Stimulated activated CD8-positive, alpha-beta memory T cell treated with anti-CD3 and anti-CD28 coated beads, Interleukin-7, amount 100 ng/mL, for 48 hours (primary cell): ENCODE measurements around the gene ITK.
"Not testable (repeated sequence)": the region's sequence is repeated elsewhere in the genome, so short reads cannot be mapped to it uniquely, and the experiment has no call there.

ENCODE experiments used
- DNase-seq, 2 donors: peaks; one replicate each; pipeline ENCODE4 v3.0.0-alpha.2; 2020; ENCODE audit warnings: low read depth in 1 of 2; ENCODE audit errors: extremely low read depth in 1 of 2

ITK gene

DNA sequence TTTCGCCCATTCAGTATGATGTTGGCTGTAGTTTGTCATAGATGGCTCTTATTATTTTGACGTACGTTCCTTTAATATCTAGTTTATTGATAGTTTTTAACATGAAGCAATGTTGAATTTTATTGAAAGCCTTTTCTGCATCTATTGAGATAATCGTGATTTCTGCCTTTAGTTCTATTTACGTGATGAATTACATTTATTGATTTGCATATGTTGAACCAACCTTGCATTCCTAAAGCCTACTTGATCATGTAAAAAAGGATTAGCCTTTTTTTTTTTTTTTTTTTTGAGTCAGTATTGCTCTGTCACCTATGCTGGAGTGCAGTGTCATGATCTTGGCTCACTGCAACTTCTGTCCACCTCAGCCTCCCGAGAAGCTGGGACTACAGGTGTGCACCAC lies 25.1 kb downstream of the ITK start:
- no peak for DNase-seq

DNA sequence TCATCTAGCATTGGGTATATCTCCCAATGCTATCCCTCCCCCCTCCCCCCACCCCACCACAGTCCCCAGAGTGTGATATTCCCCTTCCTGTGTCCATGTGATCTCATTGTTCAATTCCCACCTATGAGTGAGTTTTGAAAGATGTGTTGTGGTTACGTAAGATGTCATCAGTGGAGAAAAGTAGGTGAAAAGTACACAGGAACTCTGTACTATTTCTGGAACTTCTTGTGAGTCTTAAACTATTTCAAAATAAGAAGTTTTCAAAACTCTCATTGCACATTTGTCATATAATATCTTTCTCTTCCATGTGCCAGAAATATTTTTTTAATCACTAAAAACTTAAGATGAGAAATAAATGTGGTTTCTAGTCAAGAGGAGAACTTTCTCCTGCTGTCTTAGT lies 30.0 kb downstream of the ITK start:
- not testable (repeated sequence) for DNase-seq

DNA sequence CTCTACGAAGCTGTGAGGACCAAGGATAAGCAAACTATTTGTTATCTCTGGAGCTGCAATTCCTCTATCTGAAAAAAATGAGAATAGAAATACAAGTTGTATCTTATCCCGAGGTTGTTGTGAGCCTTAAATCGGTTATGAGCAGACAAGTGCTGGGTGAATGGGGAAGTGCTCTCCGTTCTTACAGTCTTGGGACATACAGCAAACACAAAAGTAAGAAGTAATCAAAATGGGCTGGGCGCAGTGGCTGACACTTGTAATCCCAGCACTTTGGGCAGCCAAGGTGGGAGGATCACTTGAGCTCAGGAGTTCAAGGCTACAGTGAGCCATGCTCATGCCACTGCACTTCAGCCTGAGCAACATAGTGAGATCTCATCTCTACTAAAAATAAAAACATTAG lies 31.7 kb downstream of the ITK start:
- DNase-seq: no peak

DNA sequence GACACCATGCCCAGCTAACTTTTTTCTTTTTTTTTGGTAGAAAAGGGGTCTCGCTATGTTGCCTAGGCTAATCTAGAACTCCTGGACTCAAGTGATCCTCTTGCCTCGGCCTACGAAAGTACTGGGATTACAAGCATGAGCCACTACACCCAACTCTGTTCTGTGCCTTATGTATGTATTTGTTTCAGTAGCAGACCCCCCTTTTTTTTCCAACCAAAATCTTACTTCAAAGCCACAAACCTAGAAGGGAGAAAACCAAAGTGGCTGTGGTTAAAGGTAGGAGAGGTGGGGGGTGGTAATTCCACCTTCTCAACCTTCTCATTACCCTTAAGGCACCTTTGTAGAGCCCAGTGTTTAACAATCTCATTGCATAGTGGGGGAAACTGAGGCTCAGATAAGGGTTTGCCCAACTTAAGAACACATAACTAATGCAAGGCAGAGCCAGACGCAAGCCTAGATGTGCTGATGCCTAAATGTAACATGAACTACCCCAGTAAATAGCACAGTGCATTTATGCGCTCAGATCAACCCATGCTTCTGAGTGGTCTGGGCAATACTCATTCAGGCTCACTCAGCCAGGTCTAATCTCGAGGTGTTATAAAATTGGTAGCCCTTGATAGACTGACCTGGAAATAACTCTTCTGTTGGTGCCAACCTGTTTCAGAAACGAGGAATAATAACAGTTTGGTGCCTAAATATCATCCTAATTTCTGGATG lies 33.0 kb downstream of the ITK start:
- no peak for DNase-seq

DNA sequence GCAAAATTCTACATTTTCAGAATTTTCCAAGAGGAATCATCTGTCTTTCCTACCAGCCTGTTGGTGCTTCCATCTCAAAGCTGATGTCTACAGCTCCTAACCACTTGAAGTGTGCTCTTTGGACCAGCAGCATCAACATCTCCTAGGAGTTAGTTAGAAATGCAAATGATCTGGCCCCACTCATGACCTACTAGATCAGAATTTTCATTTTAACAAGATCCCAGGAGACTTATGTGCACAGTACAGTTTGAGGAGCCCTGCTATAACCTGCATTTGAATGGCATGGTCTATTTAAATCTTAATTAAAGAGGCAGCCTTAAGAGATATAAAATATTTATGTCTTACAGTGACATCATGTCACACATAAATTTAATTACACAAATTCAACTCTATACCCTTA lies 33.8 kb downstream of the ITK start:
- DNase-seq: no peak

DNA sequence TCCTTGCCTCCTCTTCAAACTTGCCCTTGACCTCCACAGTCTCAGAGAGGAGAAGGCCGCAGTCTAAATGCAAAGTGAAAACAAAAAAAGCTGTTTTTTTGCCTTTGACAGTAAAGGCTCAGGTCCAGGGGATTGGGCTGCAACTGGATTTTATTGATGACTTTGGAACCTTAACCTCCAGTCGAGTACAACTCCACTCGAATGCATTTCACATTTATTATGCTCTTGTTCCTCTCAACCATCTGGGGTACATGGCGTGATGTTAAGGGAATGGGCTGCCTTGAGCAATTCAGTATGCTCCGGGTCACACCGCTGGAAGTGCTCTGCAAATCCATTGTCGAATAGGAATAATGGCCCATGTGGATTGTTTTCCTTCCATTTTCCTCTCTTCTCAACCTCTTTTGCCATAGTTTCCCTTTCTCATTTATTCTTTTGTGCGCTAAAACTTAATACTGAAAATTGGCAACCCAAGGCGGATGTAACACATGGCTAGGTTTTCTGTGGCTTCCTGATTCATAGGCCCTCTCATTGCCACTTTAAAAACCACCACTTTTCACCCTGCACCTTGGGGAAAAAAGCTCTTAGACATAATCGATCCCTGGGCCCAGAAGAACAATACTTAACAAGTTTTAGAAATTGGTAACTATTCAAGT lies 34.3 kb downstream of the ITK start:
- DNase-seq: no peak

DNA sequence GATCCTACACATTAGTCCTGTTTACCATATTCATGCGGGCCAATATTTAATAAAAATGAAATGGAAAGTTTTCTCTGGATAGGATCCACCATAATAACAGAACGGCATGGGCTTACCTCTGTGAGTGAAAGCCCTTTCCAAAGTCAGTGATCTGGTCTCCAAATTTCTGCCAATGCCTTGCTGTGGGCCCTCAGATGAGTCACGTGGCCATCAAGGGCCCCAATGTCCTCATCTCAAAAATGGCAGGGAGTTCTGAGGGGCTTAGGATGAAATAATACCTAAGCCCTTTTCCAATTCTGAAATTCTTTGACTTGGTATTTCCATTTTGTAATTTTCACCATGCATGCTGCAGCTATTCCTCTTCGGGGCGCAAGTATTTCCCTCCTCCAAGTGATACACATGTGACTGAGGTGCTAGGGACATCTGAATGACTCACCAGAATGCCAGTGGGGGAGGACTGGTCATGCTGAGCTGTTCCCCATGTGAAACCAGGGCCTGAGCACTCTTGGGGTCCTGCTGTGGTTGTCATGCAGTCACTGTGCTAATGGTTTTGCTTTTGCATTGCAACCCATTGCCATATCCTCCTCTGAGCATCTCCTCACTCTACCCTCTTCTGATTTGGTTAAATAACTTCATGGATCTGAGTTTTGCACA lies 35.0 kb downstream of the ITK start:
- peak in 1 of 2 donors; percentile 57 for DNase-seq

DNA sequence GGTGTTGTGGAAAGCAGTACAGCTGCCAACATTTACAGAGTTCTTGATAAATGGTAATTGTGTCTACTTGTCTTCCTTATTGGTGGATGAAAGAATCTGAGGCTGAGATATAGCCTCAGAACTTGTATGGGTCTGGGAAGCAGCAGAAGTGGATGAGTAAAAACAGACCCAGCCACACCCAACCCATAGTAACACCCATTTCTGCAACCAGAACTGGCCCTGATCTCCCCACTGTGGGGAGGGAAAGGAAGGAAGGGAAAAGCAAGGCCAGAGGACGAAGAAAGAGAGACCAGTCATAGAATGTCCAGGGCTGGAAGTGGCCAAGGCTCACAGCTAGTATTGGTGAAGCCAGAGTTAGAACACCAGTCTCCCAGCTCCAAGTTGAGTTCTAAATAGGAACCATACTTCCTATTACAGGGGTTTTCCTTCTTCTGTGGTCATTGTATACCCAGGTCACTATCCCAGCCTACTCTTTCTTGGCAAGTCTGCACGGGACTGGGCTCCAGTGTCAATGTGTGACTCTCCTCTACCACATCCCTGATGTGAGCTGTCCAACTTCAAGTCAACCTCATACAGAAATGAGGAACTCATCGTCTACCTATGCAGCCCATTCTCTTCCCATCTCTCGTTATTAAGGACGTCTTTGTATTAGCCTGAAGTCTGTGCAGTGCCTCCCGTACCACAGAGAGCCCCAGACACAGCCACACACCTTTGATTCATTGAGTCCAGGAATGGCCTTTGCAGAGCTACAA lies 35.9 kb downstream of the ITK start:
- DNase-seq: no peak

DNA sequence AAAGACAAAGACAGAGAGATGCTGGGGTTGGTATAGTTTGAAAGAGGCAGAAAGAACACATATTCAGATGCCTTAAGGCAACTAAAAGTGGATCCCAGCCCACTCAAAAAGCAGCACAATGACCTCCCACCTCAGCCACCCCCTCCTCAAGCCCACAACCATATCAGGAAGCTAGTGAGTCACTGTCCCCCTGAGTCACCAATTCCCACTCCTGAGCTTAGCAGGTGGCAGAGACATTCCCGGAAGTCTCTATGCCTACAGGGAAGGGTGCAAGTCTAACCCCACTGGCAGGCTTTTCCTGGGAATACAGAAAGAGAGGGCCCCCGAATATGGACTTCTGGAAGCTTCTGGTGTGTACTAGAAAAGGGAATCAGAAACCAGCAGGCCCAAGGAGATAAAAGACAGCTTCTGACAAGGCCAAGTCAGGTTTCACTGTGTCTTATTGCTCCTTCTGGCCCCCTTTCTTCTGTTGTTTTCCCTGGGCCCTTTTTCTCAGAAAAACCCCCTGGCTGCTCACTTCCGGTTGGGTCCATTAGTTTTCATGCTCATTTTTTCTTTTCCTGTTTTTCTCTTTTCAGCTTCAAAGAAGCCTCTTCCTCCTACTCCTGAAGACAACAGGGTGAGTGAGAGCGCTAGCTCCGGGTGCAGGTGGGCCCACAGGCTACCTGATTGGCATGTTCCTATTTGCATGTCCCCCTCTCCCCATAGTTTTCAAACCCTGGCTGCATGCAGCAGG lies 36.8 kb downstream of the ITK start:
- peak in 1 of 2 donors; percentile 52 for DNase-seq

DNA sequence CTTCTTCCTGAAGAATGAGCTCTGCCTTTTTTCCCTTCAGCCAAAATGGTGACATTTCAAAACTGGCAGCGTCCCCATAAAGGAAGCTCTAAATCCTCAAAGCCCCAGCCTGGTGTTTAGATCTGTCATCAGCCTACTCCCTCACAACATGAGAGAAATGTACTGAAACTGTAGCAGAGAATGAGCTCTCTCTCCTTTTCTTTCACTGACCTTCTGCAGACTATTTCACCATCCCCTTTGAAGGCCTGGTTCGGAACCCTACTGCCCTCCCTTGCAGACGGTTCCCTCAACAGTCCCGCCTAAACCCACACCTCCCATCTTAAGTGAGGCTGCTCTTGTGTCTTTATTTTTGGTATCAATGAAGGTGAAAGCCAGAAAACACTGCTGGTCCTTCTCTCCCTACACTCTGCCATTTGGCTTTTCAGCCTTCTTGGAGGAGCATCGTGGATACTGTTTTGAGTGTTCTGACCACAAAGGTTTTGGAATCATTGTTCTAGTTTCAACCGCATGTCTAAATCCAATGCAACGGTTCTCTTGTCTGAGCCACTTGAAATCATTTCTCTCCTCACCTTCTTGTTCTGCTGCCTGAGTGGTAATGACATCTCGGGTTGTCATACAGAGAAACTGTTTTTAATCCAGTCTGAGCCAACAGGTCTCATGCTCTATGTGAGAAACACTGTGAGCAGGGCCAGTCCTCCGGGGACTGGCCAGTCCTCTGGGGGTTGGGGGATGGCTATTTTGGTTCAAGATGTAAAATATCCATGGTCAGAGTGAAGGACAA lies 39.0 kb downstream of the ITK start:
- DNase-seq: no peak

DNA sequence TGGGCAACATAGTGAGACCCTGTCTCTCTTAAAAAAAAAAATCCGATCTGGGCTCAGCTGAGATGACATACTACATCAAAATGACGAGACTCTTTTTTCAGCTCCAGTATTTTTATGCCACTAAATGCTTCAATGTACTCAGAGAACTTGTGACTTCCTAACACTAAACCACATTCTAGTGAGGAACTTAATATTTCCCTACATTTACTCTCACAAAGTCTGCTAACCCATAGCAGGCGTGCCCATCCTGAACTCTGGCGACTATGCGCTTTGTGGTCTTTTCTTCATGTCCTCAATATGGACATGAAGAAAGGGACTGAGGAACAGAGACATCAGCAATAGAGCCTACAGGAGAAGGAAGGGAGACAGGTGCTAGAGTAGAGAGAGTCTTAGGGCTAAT lies 41.3 kb downstream of the ITK start:
- DNase-seq: no peak

DNA sequence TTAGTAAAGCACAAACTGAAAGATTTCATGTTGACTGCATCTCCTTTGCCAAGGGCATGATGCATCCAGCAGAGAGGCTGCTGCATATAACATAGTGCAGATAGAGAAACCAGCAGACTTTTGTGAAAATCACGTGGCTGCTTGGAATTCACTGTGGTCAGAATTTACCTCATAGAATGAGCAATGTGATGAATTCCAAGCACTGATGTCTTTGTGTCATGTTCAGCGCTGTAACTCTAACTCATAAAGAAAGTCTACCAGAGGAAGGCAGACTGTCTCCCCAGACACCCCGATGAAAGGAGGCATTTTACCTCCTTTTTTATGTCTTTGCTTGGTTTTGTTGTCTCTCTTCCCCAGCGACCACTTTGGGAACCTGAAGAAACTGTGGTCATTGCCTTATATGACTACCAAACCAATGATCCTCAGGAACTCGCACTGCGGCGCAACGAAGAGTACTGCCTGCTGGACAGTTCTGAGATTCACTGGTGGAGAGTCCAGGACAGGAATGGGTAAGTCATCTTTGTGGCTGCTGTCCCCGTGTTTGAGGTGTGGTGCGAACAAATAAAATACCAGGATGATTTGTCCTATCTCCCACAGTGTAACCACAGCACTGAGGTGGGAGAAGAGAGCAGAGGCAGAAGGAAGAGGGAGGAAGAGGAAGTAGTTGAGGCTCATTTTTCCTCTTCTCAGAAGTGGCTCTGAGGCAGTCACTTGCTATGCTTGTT lies 42.0 kb downstream of the ITK start:
- DNase-seq: peak in 1 of 2 donors; percentile 68

DNA sequence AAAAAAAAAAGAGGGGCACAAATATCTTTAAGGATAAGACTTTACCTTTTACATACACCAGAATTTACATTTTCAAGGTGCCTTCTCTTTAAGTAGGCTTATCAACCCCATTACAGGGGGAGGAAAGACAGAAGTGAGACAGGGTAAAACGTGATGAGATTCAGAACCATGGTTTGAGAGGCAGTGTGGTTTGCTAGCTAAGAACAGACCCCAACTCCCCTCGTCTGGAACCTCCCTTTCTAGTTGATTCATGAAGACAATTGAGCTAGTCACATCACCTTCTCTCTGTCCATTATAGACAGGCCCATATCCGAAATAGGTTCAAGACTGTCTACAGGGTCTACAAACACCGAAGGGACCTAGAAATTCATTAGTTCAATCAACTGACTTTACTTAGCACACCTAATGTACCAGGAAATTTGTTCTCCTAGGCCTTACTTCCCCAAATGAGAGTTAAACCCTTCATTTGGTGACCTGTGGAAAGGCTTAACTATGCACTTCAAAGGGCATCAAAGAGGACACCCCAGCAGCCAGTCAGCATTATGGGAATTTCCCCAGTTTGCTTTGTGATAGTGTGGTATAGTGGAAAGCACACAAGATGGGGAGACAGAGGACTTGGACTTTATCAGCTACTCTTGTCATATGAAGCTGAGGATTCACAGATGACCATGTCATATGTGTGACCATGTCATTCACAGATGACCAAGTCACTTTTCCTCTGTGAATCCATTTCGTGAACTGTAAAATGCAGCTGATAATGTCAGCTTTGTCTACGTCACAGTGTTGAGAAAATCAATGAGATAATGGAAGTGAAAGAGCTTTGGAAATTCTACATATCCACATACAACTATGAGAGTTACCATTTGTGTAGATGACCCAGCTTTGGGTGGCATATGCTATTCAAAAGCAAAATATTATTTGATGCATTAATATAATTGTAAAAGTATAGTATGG lies 45.1 kb downstream of the ITK start:
- DNase-seq: no peak

DNA sequence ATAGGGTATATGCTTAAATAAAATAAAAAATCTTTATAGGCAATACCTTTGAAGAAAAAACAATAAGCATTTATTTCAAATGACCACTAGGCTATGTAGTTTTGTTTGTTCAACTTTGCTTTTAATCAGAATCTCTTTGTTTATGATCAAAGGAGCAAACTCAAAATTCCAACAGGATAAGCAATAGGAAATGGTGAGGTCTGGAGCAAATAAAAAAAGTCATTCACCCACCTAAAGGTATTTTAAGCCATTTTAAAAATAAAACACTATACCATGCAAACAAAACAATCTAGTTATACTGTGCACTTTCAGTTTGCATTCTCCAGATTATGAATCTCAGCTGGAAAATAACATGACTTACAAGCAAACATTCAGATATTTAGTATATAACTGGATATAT lies 50.0 kb downstream of the ITK start:
- DNase-seq: no peak

DNA sequence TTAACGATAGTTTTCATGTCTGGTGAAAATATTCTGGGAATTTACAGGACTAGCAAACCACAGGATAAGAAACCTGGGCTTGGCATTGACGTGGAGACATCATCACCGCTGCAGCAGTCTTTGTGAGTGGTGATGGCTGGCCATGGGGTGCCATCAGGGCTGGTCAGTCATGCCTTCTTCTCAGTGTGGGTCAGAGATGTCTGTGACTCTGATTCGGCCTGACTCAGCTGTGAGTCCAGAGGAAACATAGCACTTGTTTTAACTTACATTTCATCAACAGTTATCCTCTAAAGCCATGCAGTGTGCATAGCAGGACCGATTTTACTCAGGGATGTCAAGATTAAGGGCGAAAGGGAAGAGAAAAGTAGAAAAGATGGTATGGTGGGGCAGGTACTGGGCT lies 52.1 kb downstream of the ITK start:
- DNase-seq: no peak

DNA sequence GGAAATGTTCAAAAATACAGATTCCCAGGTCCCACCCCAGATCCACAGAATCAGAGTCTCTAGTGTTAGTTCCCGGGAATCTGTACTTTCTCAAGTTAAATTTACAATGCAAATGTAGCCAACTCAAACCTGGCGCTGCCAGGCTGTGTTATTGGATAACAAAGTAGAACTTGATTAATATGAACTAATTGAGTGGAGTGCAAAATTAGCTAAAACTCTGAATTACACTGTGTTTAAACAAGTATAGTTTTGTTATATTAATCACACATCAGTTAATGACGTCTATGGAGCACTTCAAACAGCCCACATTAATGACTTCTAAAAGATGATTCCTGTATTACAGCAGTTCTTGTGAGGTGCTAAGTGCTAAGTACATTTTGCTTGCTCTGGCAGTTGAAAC lies 52.9 kb downstream of the ITK start:
- DNase-seq: no peak

DNA sequence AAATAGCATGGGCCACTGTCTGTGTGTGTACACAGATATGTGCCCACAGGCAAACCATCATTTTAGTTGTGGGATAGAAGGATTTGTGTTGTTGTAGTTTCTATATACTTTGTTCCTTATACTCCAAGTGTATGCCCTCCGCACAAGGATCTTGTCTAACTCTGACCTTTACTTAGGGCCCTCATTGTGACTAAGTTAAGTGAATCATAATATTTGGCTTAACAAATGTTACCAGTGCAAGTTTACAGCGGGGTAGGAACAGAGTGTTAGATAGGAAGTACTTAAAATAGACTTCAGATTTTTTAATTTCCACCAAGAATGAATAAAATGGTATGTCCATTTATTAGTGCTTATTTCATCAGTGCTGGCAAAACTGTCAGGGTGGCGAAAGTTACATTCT lies 55.8 kb downstream of the ITK start:
- no peak for DNase-seq

DNA sequence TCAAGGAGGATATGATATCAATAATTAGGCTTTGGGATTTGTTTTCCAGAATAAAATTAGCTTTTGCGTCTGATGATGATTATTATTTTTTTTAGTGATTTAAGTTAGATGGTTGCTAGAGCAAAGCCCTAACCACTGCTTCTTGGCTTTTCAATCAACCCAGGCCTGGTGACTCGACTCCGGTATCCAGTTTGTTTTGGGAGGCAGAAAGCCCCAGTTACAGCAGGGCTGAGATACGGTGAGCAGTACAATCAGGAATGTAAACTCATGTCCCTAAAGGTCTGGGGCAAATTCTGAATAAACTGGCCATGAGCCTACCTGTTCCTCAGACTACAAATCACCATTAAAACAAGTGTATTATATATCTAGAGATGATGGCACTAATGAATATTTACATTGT lies 60.8 kb downstream of the ITK start:
- no peak for DNase-seq
